IMR-90 (cell line): ENCODE measurements around the gene TSPEAR. TPM values are rescaled to one million over a fixed set of nuclear protein-coding genes. Genes with fewer than 3 reads are reported as not detected.

Experiments used
- ATAC-seq: fragments of 200-7000 bp; cut with Tn5 transposase; 2 replicates; pipeline ENCODE4 v1.9.1; 2020; ENCODE audit warnings: low read depth, mild to moderate bottlenecking, moderate library complexity
- BruUV-seq: library from RNA; stranded (reverse); fragments of 400-500 nt; replicated peaks from 2 replicates; lab custom pipeline; 2021; lab: Mats Ljungman, UMichigan
- CTCF ChIA-PET: fragments of 300-600 bp; formaldehyde crosslinking; extraction: SDS; loops from one replicate; lab custom pipeline; 2021; ENCODE audit warnings: antibody characterized with exemption; lab: Yijun Ruan, JAX
- POLR2A ChIA-PET: fragments of 300-600 bp; sonication (Branson Sonifier 250); formaldehyde crosslinking; loops from one replicate; lab custom pipeline; 2022; ENCODE audit warnings: antibody characterized with exemption; ENCODE audit not compliant: unreplicated experiment; lab: Charles Lee
- DNase-seq: peaks from one replicate; pipeline ENCODE4 v3.0.0; 2013
- H2AFZ ChIP-seq: replicated peaks from 2 replicates; pipeline ENCODE3; 2013; ENCODE audit warnings: low read length, mild to moderate bottlenecking; ENCODE audit not compliant: poor library complexity
- H2AK5ac ChIP-seq: 2 replicates; pipeline ENCODE4 v1.6.1; 2013; ENCODE audit warnings: low read depth, low read length, inconsistent platforms
- H2AK9ac ChIP-seq: replicated peaks from 2 replicates; pipeline ENCODE3; 2013; ENCODE audit warnings: mild to moderate bottlenecking, low read depth, low read length, moderate library complexity; ENCODE audit not compliant: poor library complexity
- H2BK120ac ChIP-seq: 2 replicates; pipeline ENCODE4 v1.6.1; 2013; ENCODE audit warnings: low read depth, low read length, inconsistent platforms
- H2BK15ac ChIP-seq: 3 replicates; pipeline ENCODE4 v1.6.1; 2013; ENCODE audit warnings: low read depth, low read length, inconsistent platforms
- H2BK20ac ChIP-seq: 2 replicates; pipeline ENCODE4 v1.6.1; 2013; ENCODE audit warnings: low read depth, mild to moderate bottlenecking, inconsistent platforms, low read length, moderate library complexity
- H2BK5ac ChIP-seq: 2 replicates; pipeline ENCODE4 v1.6.1; 2013; ENCODE audit warnings: mild to moderate bottlenecking, low read depth, low read length, inconsistent platforms; ENCODE audit not compliant: poor library complexity, severe bottlenecking
- H3K14ac ChIP-seq: replicated peaks from 2 replicates; pipeline ENCODE4 v1.6.1; 2013; ENCODE audit warnings: low read depth, low read length, inconsistent platforms
- H3K18ac ChIP-seq: 2 replicates; pipeline ENCODE4 v1.6.1; 2013; ENCODE audit warnings: low read depth, low read length, control low read depth
- H3K23ac ChIP-seq: 2 replicates; pipeline ENCODE4 v1.6.1; 2013; ENCODE audit warnings: low read depth, low read length, inconsistent platforms
- H3K27ac ChIP-seq: 2 replicates; pipeline ENCODE4 v1.5.1; 2013; ENCODE audit warnings: mild to moderate bottlenecking, control low read depth, low read length; ENCODE audit not compliant: insufficient read depth
- H3K27me3 ChIP-seq: 2 replicates; pipeline ENCODE4 v1.6.1; 2013; ENCODE audit warnings: low read length; ENCODE audit not compliant: control insufficient read depth, insufficient read depth
- H3K36me3 ChIP-seq: 2 replicates; pipeline ENCODE4 v1.6.1; 2013; ENCODE audit warnings: low read length, mixed read lengths; ENCODE audit not compliant: control insufficient read depth, insufficient read depth
- H3K4ac ChIP-seq: 2 replicates; pipeline ENCODE4 v1.6.1; 2013; ENCODE audit warnings: low read depth, low read length, inconsistent platforms
- H3K4me1 ChIP-seq: 2 replicates; pipeline ENCODE4 v1.6.1; 2013; ENCODE audit warnings: low read length, mixed read lengths; ENCODE audit not compliant: control insufficient read depth, insufficient read depth
- H3K4me2 ChIP-seq: 2 replicates; pipeline ENCODE4 v1.6.1; 2013; ENCODE audit warnings: low read depth, mild to moderate bottlenecking, control low read depth, low read length, moderate library complexity
- H3K4me3 ChIP-seq: 2 replicates; pipeline ENCODE4 v1.5.1; 2013; ENCODE audit warnings: low read depth, mild to moderate bottlenecking, control low read depth, low read length, moderate library complexity; ENCODE audit not compliant: insufficient read depth
- H3K56ac ChIP-seq: 2 replicates; pipeline ENCODE4 v1.6.1; 2013; ENCODE audit warnings: low read length, inconsistent platforms; ENCODE audit not compliant: insufficient read depth; ENCODE audit errors: extremely low read depth
- H3K79me1 ChIP-seq, 2 experiments: 2 replicates each; pipeline ENCODE4 v1.6.1; 2013; ENCODE audit warnings: low read length in 2 of 2, inconsistent platforms in 1 of 2, low read depth in 1 of 2
- H3K9ac ChIP-seq: 2 replicates; pipeline ENCODE4 v1.6.1; 2013; ENCODE audit warnings: low read depth, low read length, control low read depth
- H3K9me1 ChIP-seq: 2 replicates; pipeline ENCODE4 v1.6.1; 2013; ENCODE audit warnings: low read length, inconsistent platforms; ENCODE audit not compliant: insufficient read depth
- H3K9me3 ChIP-seq: 2 replicates; pipeline ENCODE4 v1.6.1; 2013; ENCODE audit warnings: low read length; ENCODE audit not compliant: control insufficient read depth, insufficient read depth
- H4K20me1 ChIP-seq: 2 replicates; pipeline ENCODE4 v1.6.1; 2013; ENCODE audit warnings: low read length, inconsistent platforms; ENCODE audit not compliant: insufficient read depth
- H4K5ac ChIP-seq: 2 replicates; pipeline ENCODE4 v1.6.1; 2013; ENCODE audit warnings: mild to moderate bottlenecking, low read depth, low read length, control low read depth
- H4K8ac ChIP-seq, 2 experiments: 2 replicates each; pipeline ENCODE4 v1.6.1; 2013; ENCODE audit warnings: low read depth in 2 of 2, low read length in 2 of 2, control low read depth in 1 of 2, inconsistent platforms in 1 of 2
- H4K91ac ChIP-seq: 2 replicates; pipeline ENCODE4 v1.6.1; 2013; ENCODE audit warnings: low read depth, low read length, inconsistent platforms; ENCODE audit not compliant: insufficient read depth
- BHLHE40 ChIP-seq: fragments of 150-350 bp; IDR thresholded peaks from 2 replicates; pipeline ENCODE4 v1.6.1; 2016; ENCODE audit warnings: mild to moderate bottlenecking, low read depth, low read length
- CEBPB ChIP-seq: IDR thresholded peaks from 2 replicates; pipeline ENCODE4 v1.6.1; 2012; ENCODE audit warnings: low read depth, low read length, improper control_type of control experiment
- CHD1 ChIP-seq: IDR thresholded peaks from 2 replicates; pipeline ENCODE4 v1.6.1; 2012; ENCODE audit warnings: low read depth, low read length, improper control_type of control experiment
- CTCF ChIP-seq: conservative IDR thresholded peaks from 2 replicates; pipeline ENCODE4 v1.5.1; 2012; ENCODE audit warnings: mild to moderate bottlenecking, low read depth, low read length, improper control_type of control experiment
- ELK1 ChIP-seq: fragments of 150-350 bp; IDR thresholded peaks from 2 replicates; pipeline ENCODE4 v1.6.1; 2016; ENCODE audit warnings: low read depth, mild to moderate bottlenecking, low read length, moderate library complexity, borderline replicate concordance
- FOS ChIP-seq: fragments of 150-350 bp; IDR thresholded peaks from 2 replicates; pipeline ENCODE4 v1.6.1; 2016; ENCODE audit warnings: low read depth, low read length
- MAFK ChIP-seq: IDR thresholded peaks from 2 replicates; pipeline ENCODE4 v1.6.1; 2012; ENCODE audit warnings: low read depth, low read length, improper control_type of control experiment
- MAZ ChIP-seq: IDR thresholded peaks from 2 replicates; pipeline ENCODE4 v1.6.1; 2012; ENCODE audit warnings: low read depth, mild to moderate bottlenecking, low read length, improper control_type of control experiment, moderate library complexity, borderline replicate concordance
- NFE2L2 ChIP-seq: fragments of 150-350 bp; IDR thresholded peaks from 2 replicates; pipeline ENCODE4 v1.6.1; 2016; ENCODE audit warnings: low read depth, mild to moderate bottlenecking, low read length
- RCOR1 ChIP-seq: IDR thresholded peaks from 2 replicates; pipeline ENCODE4 v1.6.1; 2012; ENCODE audit warnings: mild to moderate bottlenecking, low read length, improper control_type of control experiment; ENCODE audit not compliant: insufficient replicate concordance
- SMC3 ChIP-seq: fragments of 150-350 bp; IDR thresholded peaks from 2 replicates; pipeline ENCODE4 v1.6.1; 2016; ENCODE audit warnings: low read depth, mild to moderate bottlenecking, antibody characterized with exemption, low read length, moderate library complexity
- WGBS, 2 experiments: methylation state at CpG; one replicate each; pipeline versions ENCODE4 v1.1.5 to v1.1.7; 2013; ENCODE audit warnings: missing lambda C conversion rate in 2 of 2; ENCODE audit not compliant: insufficient read length in 1 of 2; ENCODE audit errors: extremely low coverage in 2 of 2; 5-methylcytosine and 5-hydroxymethylcytosine counted together
- dilution Hi-C: fragments of 300-500 bp; cut with HindIII; formaldehyde crosslinking; loops from one replicate; pipeline ENCODE4 v1.14.3; 2018; ENCODE audit warnings: low sequenced_read_pairs; ENCODE audit not compliant: unreplicated experiment
- in situ Hi-C: fragments of 300-500 bp; cut with MboI; formaldehyde crosslinking; loops from 3 replicates; pipeline ENCODE4 v1.14.3; 2019; ENCODE audit warnings: low sequenced_read_pairs, inconsistent platforms, mixed read lengths
- intact Hi-C: fragments of 100-400 bp; cut with micrococcal nuclease; formaldehyde crosslinking; loops from 2 replicates; pipeline ENCODE4 v1.10.0; 2022
- polyA plus RNA-seq, 3 experiments: library from polyadenylated mRNA; depleted of rRNA; stranded (reverse); fragments of >200 nt; gene quantifications; 2 replicates each; pipeline ENCODE4 v1.2.3, GENCODE V29; 2012; ENCODE audit warnings: low replicate concordance in 1 of 3
- total RNA-seq: library from RNA; depleted of rRNA; stranded (reverse); fragments of >200 nt; gene quantifications from 2 replicates; pipeline ENCODE4 v1.2.3, GENCODE V29; 2012

TSPEAR gene
- total and polyA plus RNA-seq, 2 of the 4 experiments (the other 2 are of a cell fraction), result not detected

- Histone ChIP-seq H3K79me1 (no peaks in the 10 kb centered on the region), H3K9me1 (no peaks in the 10 kb centered on the region), H2BK15ac (no peak within 1 kb of the TSS), H3K36me3 (no peaks in the 10 kb centered on the region), H3K14ac (no peak within 1 kb of the TSS), H2AK5ac (no peak within 1 kb of the TSS), H2BK5ac (no peak within 1 kb of the TSS), H3K4me3 (no peak within 1 kb of the TSS), H4K20me1 (no peaks in the 10 kb centered on the region), H3K9ac (no peak within 1 kb of the TSS), H3K4me2 (no peak within 1 kb of the TSS), H3K23ac (no peak within 1 kb of the TSS), H3K9me3 (0 out of 2 replicates have a peak, but pooled peaks cover 5% of the 10 kb centered on the region), H2AFZ (peak within 1 kb of the TSS; percentile 32), H4K91ac (no peak within 1 kb of the TSS), H2BK20ac (no peak within 1 kb of the TSS), H3K27ac (no peak within 1 kb of the TSS), H2AK9ac (no peak within 1 kb of the TSS), H3K56ac (no peak within 1 kb of the TSS), H3K4me1 (no peaks in the 10 kb centered on the region), H3K27me3 (no peaks in the 10 kb centered on the region; the same call in 1 of the 2 replicates), H4K8ac (no peak within 1 kb of the TSS), H4K5ac (no peak within 1 kb of the TSS), H3K18ac (no peak within 1 kb of the TSS), H2BK120ac (no peak within 1 kb of the TSS), H3K4ac (no peak within 1 kb of the TSS)
- intact Hi-C loops, result no loop called here
- 30% methylated on average over 2 of the region's 21 CpGs; no CpG with 5 or more reads in 1 of the 2 experiments for WGBS, 2 experiments
- ChIA-PET POLR2A (no interaction called here), CTCF (no interaction called here)
- DNase-seq (no peak), ATAC-seq (no peak)
- in situ Hi-C loops, result no loop called here
- dilution Hi-C loops, result no loop called here
- TF ChIP-seq SMC3, result no peak
- no peak for TF ChIP-seq CTCF
- TF ChIP-seq CHD1, result no peak
- no peak for TF ChIP-seq MAFK
- no peak for TF ChIP-seq CEBPB
- no peak for TF ChIP-seq RCOR1
- TF ChIP-seq MAZ, result no peak
- TF ChIP-seq FOS, result no peak
- TF ChIP-seq ELK1, result no peak
- TF ChIP-seq NFE2L2, result no peak
- no peak for TF ChIP-seq BHLHE40
- BruUV-seq, result no TSS peak
Measured at GRCh38 chr21:44637018-44637850, 74.1 kb downstream of the TSPEAR start, which contains the start of gene KRTAP10-10. Gene KRTAP10-10, plus strand, starts transcription at chr21:44637356. Its CDS starts 62 bp downstream, at chr21:44637418.
